ENCODE results near the gene PEX7.
A peak's percentile ranks its signal among the peaks of the same experiment; 100 is the strongest.
"Not testable (repeated sequence)": the region's sequence is repeated elsewhere in the genome, so short reads cannot be mapped to it uniquely, and the experiment has no call there.

Gene PEX7

DNA sequence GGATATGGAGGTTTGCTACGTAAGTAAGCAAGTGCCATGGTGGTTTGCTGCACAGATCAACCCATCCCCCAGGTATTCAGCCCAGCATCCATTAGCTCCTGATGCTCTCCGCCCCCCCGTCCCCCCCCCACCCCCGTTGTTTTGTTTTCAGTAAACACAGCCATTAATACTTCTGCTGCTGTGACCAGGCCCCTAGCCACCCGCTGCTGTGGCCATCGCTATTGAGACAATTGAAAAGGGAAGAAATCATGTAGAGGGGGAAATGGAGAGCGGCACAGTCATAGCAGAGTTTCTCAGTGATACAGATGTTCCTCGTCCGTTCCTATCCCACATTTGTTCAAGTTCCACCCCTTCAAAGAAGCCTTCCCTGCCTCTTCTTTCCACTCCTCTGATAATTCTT, 124.6 kb downstream of the PEX7 start:
- no peak for DNase-seq (ENCODE audit: low spot score)
- no peak overlapping the region for H4K91ac ChIP-seq (ENCODE audit: low read depth, low read length, poor library complexity)
- no peak overlapping the region for H3K4me3 ChIP-seq (ENCODE audit: low read length in 2 of 2)
- no peak overlapping the region for H2BK5ac ChIP-seq (ENCODE audit: low read length)
- H2BK12ac ChIP-seq (ENCODE audit: low read length): no peak overlapping the region
- H3K23ac ChIP-seq (ENCODE audit: low read depth, low read length, poor library complexity): no peak overlapping the region
- no CpG with 5 or more reads among the region's 9 CpGs for WGBS, 2 donors (ENCODE audit: extremely low coverage in 2 of 2, insufficient read length in 2 of 2, insufficient replicate concordance in 1 of 2)
- no peak overlapping the region for H3K18ac ChIP-seq (ENCODE audit: low read length)
- no peak overlapping the region for H2BK15ac ChIP-seq (ENCODE audit: low read length)
- no peak overlapping the region for H3K9ac ChIP-seq (ENCODE audit: low read depth, low read length, poor library complexity)
- H2BK120ac ChIP-seq (ENCODE audit: low read depth, low read length): no peak overlapping the region
- H3K79me1 ChIP-seq (ENCODE audit: low read depth, low read length): no peaks in the 10 kb centered on the region
- peaks cover 0 to 3% (median 0%) of the 10 kb centered on the region in 3 experiments for H3K27me3 ChIP-seq (ENCODE audit: control insufficient read depth in 3 of 3, insufficient read depth in 3 of 3, low read depth in 1 of 3, low read length in 3 of 3)
- H3K4me2 ChIP-seq (ENCODE audit: insufficient read depth, low read length, poor library complexity, severe bottlenecking): no peak overlapping the region
- no peaks in the 10 kb centered on the region for H3K36me3 ChIP-seq (replicated peaks in 1 of 2; ENCODE audit: control insufficient read depth in 2 of 2, insufficient read depth in 2 of 2, low read length in 2 of 2)
- no peak overlapping the region for H2AK5ac ChIP-seq (ENCODE audit: low read depth, low read length)
- H3K9me3 ChIP-seq (replicated peaks in 1 of 2; ENCODE audit: control insufficient read depth in 2 of 2, insufficient read depth in 1 of 2, low read depth in 1 of 2, low read length in 2 of 2): no peaks in the 10 kb centered on the region
- H3K27ac ChIP-seq (replicated peaks; ENCODE audit: low read length): no peak overlapping the region
- no peak overlapping the region for H3K4ac ChIP-seq (ENCODE audit: low read length)
- no peak overlapping the region for H2AFZ ChIP-seq (ENCODE audit: low read length)
- H3K4me1 ChIP-seq (ENCODE audit: control insufficient read depth in 2 of 2, insufficient read depth in 1 of 2, low read depth in 1 of 2, low read length in 2 of 2): no peaks in the 10 kb centered on the region
- H3K14ac ChIP-seq (ENCODE audit: low read length): no peak overlapping the region
- H4K8ac ChIP-seq (ENCODE audit: low read depth, low read length): no peak overlapping the region

- no CpG with 5 or more reads among the region's 3 CpGs for WGBS, 2 donors (ENCODE audit: extremely low coverage in 2 of 2, insufficient read length in 2 of 2, insufficient replicate concordance in 1 of 2)
- not testable (repeated sequence) for H2AK5ac ChIP-seq (ENCODE audit: low read depth, low read length); H4K8ac ChIP-seq (ENCODE audit: low read depth, low read length); H3K36me3 ChIP-seq (replicated peaks in 1 of 2; ENCODE audit: control insufficient read depth in 2 of 2, insufficient read depth in 2 of 2, low read length in 2 of 2); H3K4me3 ChIP-seq (ENCODE audit: low read length in 2 of 2); H3K4ac ChIP-seq (ENCODE audit: low read length); H3K27me3 ChIP-seq (ENCODE audit: control insufficient read depth in 3 of 3, insufficient read depth in 3 of 3, low read depth in 1 of 3, low read length in 3 of 3); H3K4me2 ChIP-seq (ENCODE audit: insufficient read depth, low read length, poor library complexity, severe bottlenecking); DNase-seq (ENCODE audit: low spot score); H3K27ac ChIP-seq (replicated peaks; ENCODE audit: low read length); H3K4me1 ChIP-seq (ENCODE audit: control insufficient read depth in 2 of 2, insufficient read depth in 1 of 2, low read depth in 1 of 2, low read length in 2 of 2); H2BK15ac ChIP-seq (ENCODE audit: low read length); H3K23ac ChIP-seq (ENCODE audit: low read depth, low read length, poor library complexity); H3K79me1 ChIP-seq (ENCODE audit: low read depth, low read length); H3K9me3 ChIP-seq (replicated peaks in 1 of 2; ENCODE audit: control insufficient read depth in 2 of 2, insufficient read depth in 1 of 2, low read depth in 1 of 2, low read length in 2 of 2); H3K14ac ChIP-seq (ENCODE audit: low read length); H2AFZ ChIP-seq (ENCODE audit: low read length); H2BK12ac ChIP-seq (ENCODE audit: low read length); H2BK120ac ChIP-seq (ENCODE audit: low read depth, low read length); H3K9ac ChIP-seq (ENCODE audit: low read depth, low read length, poor library complexity); H4K91ac ChIP-seq (ENCODE audit: low read depth, low read length, poor library complexity); H3K18ac ChIP-seq (ENCODE audit: low read length); H2BK5ac ChIP-seq (ENCODE audit: low read length)
Measured at GRCh38 chr6:136949957-136950356, 127.6 kb downstream of the PEX7 start.

- H3K4ac ChIP-seq (ENCODE audit: low read length): no peak overlapping the region
- H2BK5ac ChIP-seq (ENCODE audit: low read length): no peak overlapping the region
- DNase-seq (ENCODE audit: low spot score): no peak
Measured at GRCh38 chr6:136950436-136951126, 128.2 kb downstream of the PEX7 start.

DNA sequence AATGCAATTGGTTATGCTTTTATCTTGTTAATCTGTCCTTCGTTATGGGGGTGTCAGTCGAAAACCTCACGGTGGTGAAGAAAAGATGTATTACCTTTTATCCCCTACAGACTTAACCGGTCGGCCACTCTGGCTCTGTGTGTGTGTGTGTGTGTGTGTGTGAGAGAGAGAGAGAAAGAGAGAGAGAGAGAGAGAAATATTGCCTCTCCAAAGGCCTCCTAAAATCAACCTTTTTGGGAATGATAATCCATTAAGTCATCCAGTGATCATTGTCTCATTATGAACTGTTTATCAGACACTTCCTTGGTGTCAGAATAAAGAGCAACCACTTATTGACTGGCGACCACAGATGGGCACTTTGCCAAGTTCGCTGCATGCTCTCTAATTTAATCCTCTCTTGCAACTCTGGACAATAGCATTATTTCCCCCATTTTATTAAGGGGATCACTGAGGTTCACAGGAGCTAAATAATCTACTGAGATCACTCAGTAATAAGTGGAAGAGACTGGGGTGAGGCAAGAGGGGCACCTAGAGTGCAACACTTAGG, 130.4 kb downstream of the PEX7 start:
- Histone ChIP-seq H3K9me3 (replicated peaks in 1 of 2; ENCODE audit: control insufficient read depth in 2 of 2, insufficient read depth in 1 of 2, low read depth in 1 of 2, low read length in 2 of 2) (no peaks in the 10 kb centered on the region), H3K9ac (ENCODE audit: low read depth, low read length, poor library complexity) (no peak overlapping the region)

More at GRCh38 chr6:136950436-136951126, 128.2 kb downstream of the PEX7 start:
- Histone ChIP-seq H3K23ac (ENCODE audit: low read depth, low read length, poor library complexity) (no peak overlapping the region), H3K9me3 (replicated peaks in 1 of 2; ENCODE audit: control insufficient read depth in 2 of 2, insufficient read depth in 1 of 2, low read depth in 1 of 2, low read length in 2 of 2) (no peaks in the 10 kb centered on the region), H2BK12ac (ENCODE audit: low read length) (no peak overlapping the region), H3K18ac (ENCODE audit: low read length) (no peak overlapping the region), H2BK120ac (ENCODE audit: low read depth, low read length) (no peak overlapping the region), H2AFZ (ENCODE audit: low read length) (peak overlapping the region; percentile 64), H3K36me3 (replicated peaks in 1 of 2; ENCODE audit: control insufficient read depth in 2 of 2, insufficient read depth in 2 of 2, low read length in 2 of 2) (no peaks in the 10 kb centered on the region), H4K91ac (ENCODE audit: low read depth, low read length, poor library complexity) (no peak overlapping the region), H3K27ac (replicated peaks; ENCODE audit: low read length) (no peak overlapping the region), H3K4me2 (ENCODE audit: insufficient read depth, low read length, poor library complexity, severe bottlenecking) (no peak overlapping the region), H4K8ac (ENCODE audit: low read depth, low read length) (no peak overlapping the region), H3K9ac (ENCODE audit: low read depth, low read length, poor library complexity) (no peak overlapping the region), H3K4me3 (ENCODE audit: low read length in 2 of 2) (no peak overlapping the region), H3K4me1 (ENCODE audit: control insufficient read depth in 2 of 2, insufficient read depth in 1 of 2, low read depth in 1 of 2, low read length in 2 of 2) (no peaks in the 10 kb centered on the region), H3K79me1 (ENCODE audit: low read depth, low read length) (no peaks in the 10 kb centered on the region), H2AK5ac (ENCODE audit: low read depth, low read length) (no peak overlapping the region), H2BK15ac (ENCODE audit: low read length) (no peak overlapping the region), H3K14ac (ENCODE audit: low read length) (no peak overlapping the region), H3K27me3 (ENCODE audit: control insufficient read depth in 3 of 3, insufficient read depth in 3 of 3, low read depth in 1 of 3, low read length in 3 of 3) (peaks cover 0 to 2% (median 0%) of the 10 kb centered on the region in 3 experiments)
- WGBS, 2 donors (ENCODE audit: extremely low coverage in 2 of 2, insufficient read length in 2 of 2, insufficient replicate concordance in 1 of 2): no CpG with 5 or more reads among the region's 4 CpGs

More for the DNA sequence above, 130.4 kb downstream of the PEX7 start:
- no peak overlapping the region for H3K4me2 ChIP-seq (ENCODE audit: insufficient read depth, low read length, poor library complexity, severe bottlenecking)
- H3K4me1 ChIP-seq (ENCODE audit: control insufficient read depth in 2 of 2, insufficient read depth in 1 of 2, low read depth in 1 of 2, low read length in 2 of 2): peaks cover 0 to 3% of the 10 kb centered on the region in 2 donors
- no peak overlapping the region for H2BK5ac ChIP-seq (ENCODE audit: low read length)
- DNase-seq (ENCODE audit: low spot score): no peak
- H2AK5ac ChIP-seq (ENCODE audit: low read depth, low read length): no peak overlapping the region
- H3K4me3 ChIP-seq (ENCODE audit: low read length in 2 of 2): no peak overlapping the region
- no CpG with 5 or more reads among the region's 7 CpGs for WGBS, 2 donors (ENCODE audit: extremely low coverage in 2 of 2, insufficient read length in 2 of 2, insufficient replicate concordance in 1 of 2)
- H3K27me3 ChIP-seq (ENCODE audit: control insufficient read depth in 3 of 3, insufficient read depth in 3 of 3, low read depth in 1 of 3, low read length in 3 of 3): peaks cover 0 to 2% (median 0%) of the 10 kb centered on the region in 3 experiments
- H3K18ac ChIP-seq (ENCODE audit: low read length): no peak overlapping the region
- no peak overlapping the region for H3K27ac ChIP-seq (replicated peaks; ENCODE audit: low read length)
- H3K79me1 ChIP-seq (ENCODE audit: low read depth, low read length): no peaks in the 10 kb centered on the region
- no peak overlapping the region for H2BK12ac ChIP-seq (ENCODE audit: low read length)
- no peak overlapping the region for H2BK120ac ChIP-seq (ENCODE audit: low read depth, low read length)
- no peak overlapping the region for H2AFZ ChIP-seq (ENCODE audit: low read length)
- no peak overlapping the region for H3K4ac ChIP-seq (ENCODE audit: low read length)
- H3K14ac ChIP-seq (ENCODE audit: low read length): no peak overlapping the region
- H2BK15ac ChIP-seq (ENCODE audit: low read length): no peak overlapping the region
- H4K8ac ChIP-seq (ENCODE audit: low read depth, low read length): no peak overlapping the region
- H3K23ac ChIP-seq (ENCODE audit: low read depth, low read length, poor library complexity): no peak overlapping the region
- H4K91ac ChIP-seq (ENCODE audit: low read depth, low read length, poor library complexity): no peak overlapping the region
- no peaks in the 10 kb centered on the region for H3K36me3 ChIP-seq (replicated peaks in 1 of 2; ENCODE audit: control insufficient read depth in 2 of 2, insufficient read depth in 2 of 2, low read length in 2 of 2)
